Tibial nerve (tissue), 4 donors: ENCODE results near the gene GK2. TPM values are rescaled to one million over a fixed set of nuclear protein-coding genes. Genes with fewer than 3 reads are reported as not detected.

Source experiments
- DNase-seq, 2 donors: peaks; one replicate each; pipeline ENCODE4 v3.0.0-alpha.2; 2019; ENCODE audit warnings: low spot score in 2 of 2
- H3K27ac ChIP-seq, 4 donors: fragments of 200-600 bp; sonication (generic) in 3 of 4; one replicate each; pipeline ENCODE4 v1.5.1; 2017 to 2019; ENCODE audit warnings: mild to moderate bottlenecking in 1 of 4
- H3K27me3 ChIP-seq, 2 donors: fragments of 200-600 bp; sonication (generic) in 1 of 2; one replicate each; pipeline versions ENCODE4 v1.5.1 to v1.6.0; 2017 to 2019
- H3K36me3 ChIP-seq, 3 donors: fragments of 200-600 bp; sonication (generic); one replicate each; pipeline ENCODE4 v1.5.1; 2018 to 2019
- H3K4me1 ChIP-seq, 4 donors: fragments of 200-600 bp; sonication (generic) in 3 of 4; one replicate each; pipeline ENCODE4 v1.5.1; 2017 to 2019
- H3K4me3 ChIP-seq, 4 donors: fragments of 200-600 bp; sonication (generic) in 3 of 4; one replicate each; pipeline ENCODE4 v1.5.1; 2017 to 2019; ENCODE audit warnings: mild to moderate bottlenecking in 1 of 4, moderate library complexity in 1 of 4
- H3K9me3 ChIP-seq, 4 donors: fragments of 200-600 bp; sonication (generic) in 3 of 4; one replicate each; pipeline ENCODE4 v1.5.1; 2017 to 2019
- EP300 ChIP-seq, 2 donors: sonication (generic); formaldehyde crosslinking; IDR thresholded peaks; one replicate each; pipeline ENCODE4 v1.6.1; 2017; ENCODE audit warnings: antibody characterized with exemption in 2 of 2, mild to moderate bottlenecking in 1 of 2
- POLR2A ChIP-seq, 2 donors: fragments of 450-650 bp; IDR thresholded peaks; one replicate each; pipeline ENCODE4 v1.6.1; 2017; ENCODE audit warnings: antibody characterized with exemption in 2 of 2, mild to moderate bottlenecking in 2 of 2, moderate library complexity in 2 of 2
- WGBS, 2 donors: methylation state at CpG; one replicate each; pipeline ENCODE4 v1.1.5; 2018; 5-methylcytosine and 5-hydroxymethylcytosine counted together
- total RNA-seq, 4 donors: library from RNA; depleted of rRNA; stranded (reverse); fragments of >200 nt; gene quantifications; one replicate each; pipeline ENCODE4 v1.1.0, GENCODE V29; 2016
- TF ChIP-seq, protein P1 (sequence below), 5 experiments: fragments of 200-600 bp in 3 of 5; fragments of 450-650 bp in 2 of 5; sonication (generic) in 3 of 5; IDR thresholded peaks; one replicate each; pipeline ENCODE4 v1.5.1; 2016 to 2019; ENCODE audit warnings: antibody characterized with exemption in 5 of 5, mild to moderate bottlenecking in 3 of 5, moderate library complexity in 2 of 5

GK2 gene
- total RNA-seq, 4 donors from 2014 or later = not detected

DNA sequence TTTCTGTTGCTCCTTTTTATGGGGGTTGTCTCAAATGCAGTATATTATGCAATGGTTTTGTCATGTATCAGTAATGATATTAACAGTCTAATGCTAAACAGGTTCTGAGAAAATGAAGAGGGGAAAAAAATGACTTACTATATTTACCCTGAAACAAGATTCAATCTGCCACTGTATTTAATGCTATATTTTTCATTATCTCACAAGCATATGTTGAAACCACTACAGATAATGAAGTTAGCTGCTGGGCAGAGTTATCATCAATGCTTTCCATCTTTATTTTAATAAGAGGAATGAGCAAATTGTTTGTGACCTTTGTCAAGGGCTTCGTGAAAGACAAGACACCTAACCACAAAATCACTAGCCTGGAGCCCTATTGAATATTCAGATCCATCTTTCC is 49.6 kb downstream of the GK2 start:
- H3K4me1 ChIP-seq = peaks cover 0 to 5% (median 0%) of the 10 kb centered on the region in 4 donors
- H3K4me3 ChIP-seq = no peak overlapping the region
- WGBS, 2 donors = 80 to 91% methylated on average over 1 of the region's 1 CpG
- no peaks in the 10 kb centered on the region for H3K27me3 ChIP-seq
- no peaks in the 10 kb centered on the region for H3K36me3 ChIP-seq
- no peaks in the 10 kb centered on the region for H3K9me3 ChIP-seq
- TF ChIP-seq EP300 (IDR thresholded peaks at IDR 0.05) (no peak), POLR2A (IDR thresholded peaks at IDR 0.05) (no peak)
- TF ChIP-seq, protein P1, sequence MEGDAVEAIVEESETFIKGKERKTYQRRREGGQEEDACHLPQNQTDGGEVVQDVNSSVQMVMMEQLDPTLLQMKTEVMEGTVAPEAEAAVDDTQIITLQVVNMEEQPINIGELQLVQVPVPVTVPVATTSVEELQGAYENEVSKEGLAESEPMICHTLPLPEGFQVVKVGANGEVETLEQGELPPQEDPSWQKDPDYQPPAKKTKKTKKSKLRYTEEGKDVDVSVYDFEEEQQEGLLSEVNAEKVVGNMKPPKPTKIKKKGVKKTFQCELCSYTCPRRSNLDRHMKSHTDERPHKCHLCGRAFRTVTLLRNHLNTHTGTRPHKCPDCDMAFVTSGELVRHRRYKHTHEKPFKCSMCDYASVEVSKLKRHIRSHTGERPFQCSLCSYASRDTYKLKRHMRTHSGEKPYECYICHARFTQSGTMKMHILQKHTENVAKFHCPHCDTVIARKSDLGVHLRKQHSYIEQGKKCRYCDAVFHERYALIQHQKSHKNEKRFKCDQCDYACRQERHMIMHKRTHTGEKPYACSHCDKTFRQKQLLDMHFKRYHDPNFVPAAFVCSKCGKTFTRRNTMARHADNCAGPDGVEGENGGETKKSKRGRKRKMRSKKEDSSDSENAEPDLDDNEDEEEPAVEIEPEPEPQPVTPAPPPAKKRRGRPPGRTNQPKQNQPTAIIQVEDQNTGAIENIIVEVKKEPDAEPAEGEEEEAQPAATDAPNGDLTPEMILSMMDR (IDR thresholded peaks at IDR 0.05) = no peak
- no peak overlapping the region for H3K27ac ChIP-seq
- DNase-seq = no peak

DNA sequence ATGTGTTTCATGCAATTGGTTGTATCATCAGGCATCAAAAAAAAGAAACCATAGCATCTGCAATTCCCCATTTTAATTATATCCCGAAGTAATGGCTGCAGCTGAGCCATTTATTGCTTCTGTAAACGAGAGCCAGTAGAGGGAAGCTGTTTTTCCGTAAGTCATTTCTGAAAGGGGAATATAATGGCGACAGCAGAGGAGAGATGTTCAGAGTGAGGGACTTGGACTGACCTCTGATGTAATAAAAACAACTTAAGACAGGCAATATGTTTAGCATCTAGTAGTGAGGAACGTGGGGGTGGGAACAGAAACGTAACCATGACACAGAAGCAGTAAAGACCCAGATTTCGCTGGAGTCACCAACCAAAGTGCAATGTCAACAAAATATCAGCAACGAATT is 50.7 kb downstream of the GK2 start:
- Histone ChIP-seq H3K4me1 (peaks cover 0 to 5% (median 0%) of the 10 kb centered on the region in 4 donors), H3K27ac (no peak overlapping the region), H3K9me3 (no peaks in the 10 kb centered on the region), H3K4me3 (no peak overlapping the region), H3K36me3 (no peaks in the 10 kb centered on the region), H3K27me3 (no peaks in the 10 kb centered on the region)
- 62 to 64% methylated on average over 8 of the region's 8 CpGs for WGBS, 2 donors
- TF ChIP-seq, protein P1 (IDR thresholded peaks at IDR 0.05) = no peak
- TF ChIP-seq EP300 (IDR thresholded peaks at IDR 0.05) = no peak
- no peak for TF ChIP-seq POLR2A (IDR thresholded peaks at IDR 0.05)
- no peak for DNase-seq

Other genes starting within 250 kb of the GK2 start
- gene NAA11, start 82.2 kb downstream of the GK2 start, total RNA-seq = not detected